K562 (cell line): Measurements from ENCODE around the gene MUC15. TPM values are rescaled to one million over a fixed set of nuclear protein-coding genes. Genes with fewer than 3 reads are reported as not detected.

ENCODE experiments used
- ATAC-seq: fragments of 200-7000 bp; cut with Tn5 transposase; 3 replicates; pipeline ENCODE4 v1.9.1; 2020; ENCODE audit warnings: moderate library complexity
- BruUV-seq: library from RNA; stranded (reverse); fragments of 400-500 nt; replicated peaks from 2 replicates; lab custom pipeline; 2021; lab: Mats Ljungman, UMichigan
- CTCF ChIA-PET: fragments of 300-600 bp; formaldehyde crosslinking; extraction: SDS; loops from one replicate; lab custom pipeline; 2021; ENCODE audit warnings: low intra/inter-chr PET ratio; lab: Yijun Ruan, JAX
- POLR2A ChIA-PET: fragments of 300-600, 350-650 bp; sonication (Branson Sonifier 250); formaldehyde crosslinking; extraction: SDS; loops from one replicate; lab custom pipeline; 2021; ENCODE audit warnings: antibody characterized with exemption, inconsistent platforms; lab: Yijun Ruan, JAX
- DNase-seq, 4 experiments: peaks; one replicate each; pipeline versions ENCODE4 v3.0.0 to v3.0.0-alpha.2; 2011 to 2018; ENCODE audit warnings: low spot score in 3 of 4, mixed read lengths in 3 of 4; ENCODE audit errors: extremely low read depth in 1 of 4
- FAIRE-seq: peaks from 2 replicates; lab custom pipeline; 2011; peaks lifted over from hg19 to GRCh38; lab: Jason Lieb, UNC
- H2AFZ ChIP-seq: 2 replicates; pipeline ENCODE4 v1.6.0; 2011; ENCODE audit warnings: low read depth, low read length, control low read depth, inconsistent platforms
- H3K27ac ChIP-seq: fragments of 200-600 bp; 3 replicates; pipeline ENCODE4 v1.8.0; 2011; ENCODE audit warnings: low read depth, mild to moderate bottlenecking, control low read depth, inconsistent platforms, low read length, moderate library complexity, mixed read lengths; ENCODE audit errors: extremely low read depth
- H3K27me3 ChIP-seq, 2 experiments: fragments of 300-600 bp in 1 of 2; 2 replicates in 1 of 2; 3 replicates in 1 of 2; pipeline versions ENCODE4 v1.6.0 to v1.8.0; 2011; ENCODE audit warnings: inconsistent platforms in 2 of 2, low read length in 2 of 2, mild to moderate bottlenecking in 1 of 2, mixed read lengths in 1 of 2, moderate library complexity in 1 of 2; ENCODE audit not compliant: control insufficient read depth in 2 of 2, insufficient read depth in 2 of 2
- H3K36me3 ChIP-seq: fragments of 300-600 bp; 3 replicates; pipeline ENCODE4 v1.8.0; 2011; ENCODE audit warnings: mild to moderate bottlenecking, low read length, inconsistent platforms; ENCODE audit not compliant: control insufficient read depth, insufficient read depth
- H3K4me1 ChIP-seq, 2 experiments: fragments of 200-600 bp in 1 of 2; replicated peaks in 1 of 2; 2 replicates in 1 of 2; 3 replicates in 1 of 2; pipeline versions ENCODE4 v1.5.1 to v1.8.0; 2011; ENCODE audit warnings: inconsistent platforms in 2 of 2, low read length in 2 of 2, mild to moderate bottlenecking in 1 of 2, mixed read lengths in 1 of 2, moderate library complexity in 1 of 2; ENCODE audit not compliant: control insufficient read depth in 2 of 2, insufficient read depth in 2 of 2
- H3K4me2 ChIP-seq: 2 replicates; pipeline ENCODE4 v1.6.1; 2011; ENCODE audit warnings: low read length, control low read depth, inconsistent platforms, mixed read lengths; ENCODE audit not compliant: insufficient read depth
- H3K4me3 ChIP-seq: fragments of 200-600 bp; sonication (generic), shearing (Covaris generic); 2 replicates; pipeline ENCODE4 v1.5.1; 2016; ENCODE audit warnings: control low read depth, inconsistent platforms
- H3K79me2 ChIP-seq: fragments of 200-600 bp; 3 replicates; pipeline ENCODE4 v1.8.0; 2011; ENCODE audit warnings: low read length, inconsistent platforms; ENCODE audit not compliant: control insufficient read depth, insufficient read depth
- H3K9ac ChIP-seq, 2 experiments: 2 replicates each; pipeline versions ENCODE4 v1.6.0 to v1.6.1; 2011; ENCODE audit warnings: low read depth in 2 of 2, low read length in 2 of 2, control low read depth in 1 of 2, inconsistent platforms in 1 of 2, mild to moderate bottlenecking in 1 of 2, mixed read lengths in 1 of 2; ENCODE audit not compliant: insufficient read depth in 1 of 2
- H3K9me1 ChIP-seq: one replicate; pipeline ENCODE4 v1.6.0; 2011; ENCODE audit warnings: inconsistent platforms, mild to moderate bottlenecking, low read length, moderate library complexity; ENCODE audit not compliant: control insufficient read depth, insufficient read depth
- H3K9me3 ChIP-seq: replicated peaks from 2 replicates; pipeline ENCODE4 v1.5.1; 2011; ENCODE audit warnings: low read depth, low read length, inconsistent platforms; ENCODE audit not compliant: control insufficient read depth, insufficient read depth
- H4K20me1 ChIP-seq: replicated peaks from 2 replicates; pipeline ENCODE4 v1.6.1; 2011; ENCODE audit warnings: low read length, inconsistent platforms, mixed read lengths; ENCODE audit not compliant: control insufficient read depth, insufficient read depth
- CBX2 ChIP-seq: fragments of 200-600 bp; sonication (generic); IDR thresholded peaks from one replicate; pipeline ENCODE4 v1.6.1; 2012; ENCODE audit warnings: mild to moderate bottlenecking, low read length, inconsistent platforms; ENCODE audit not compliant: insufficient read depth, poor library complexity, severe bottlenecking
- KLF13 ChIP-seq: fragments of 450-650 bp; IDR thresholded peaks from 2 replicates; pipeline ENCODE4 v1.6.1; 2016; ENCODE audit warnings: missing genetic modification characterization, low read depth, mild to moderate bottlenecking, missing compliant biosample characterization, moderate library complexity, borderline replicate concordance
- NRF1 ChIP-seq, 2 experiments: fragments of 450-650 bp; IDR thresholded peaks in 1 of 2; conservative IDR thresholded peaks in 1 of 2; 2 replicates each; pipeline ENCODE4 v1.6.1; 2014; ENCODE audit warnings: mild to moderate bottlenecking in 2 of 2
- WGBS: fragments of 100-300 bp; shearing (Covaris generic); methylation state at CpG from one replicate; pipeline ENCODE4 v1.1.6; 2016; ENCODE audit warnings: low coverage, mixed read lengths; ENCODE audit not compliant: insufficient coverage; ENCODE audit errors: missing lambda C conversion rate; 5-methylcytosine and 5-hydroxymethylcytosine counted together
- in situ Hi-C: fragments of 300-500 bp; cut with MboI; formaldehyde crosslinking; loops from 4 replicates; pipeline ENCODE4 v1.15.0; 2018; ENCODE audit warnings: inconsistent platforms, mixed read lengths
- intact Hi-C: fragments of 100-400 bp; cut with micrococcal nuclease; formaldehyde crosslinking; loops from 2 replicates; pipeline ENCODE4 v1.14.2; 2022
- polyA plus RNA-seq, 8 experiments: library from polyadenylated mRNA; depleted of rRNA in 4 of 8; stranded (reverse) in 5 of 8; unstranded in 3 of 8; fragments of >200 nt; fragmentation: Nextera tagmentation in 2 of 8; fragmentation: Illumina TruSeq in 1 of 8; extraction: Ambion mirVana in 2 of 8; extraction: Trizol in 1 of 8; gene quantifications; 2 replicates each; pipeline versions ENCODE4 v1.2.1 to v1.2.3, GENCODE V29; 2011 to 2014; ENCODE audit warnings: inconsistent platforms in 1 of 8, missing spikeins in 1 of 8
- total RNA-seq, 7 experiments: library from RNA; depleted of rRNA in 6 of 7; stranded (reverse); fragments of >200 nt in 6 of 7; fragmentation: Illumina TruSeq in 2 of 7; extraction: Trizol in 2 of 7; gene quantifications; 2 replicates each; pipeline versions ENCODE4 v1.2.1 to v1.2.3, GENCODE V29; 2011 to 2021; ENCODE audit warnings: low replicate concordance in 1 of 7
- TF ChIP-seq, protein P1 (sequence below), 2 experiments: fragments of 200-800 bp in 1 of 2; sonication (Bioruptor generic) in 1 of 2; sonication (generic) in 1 of 2; formaldehyde crosslinking in 1 of 2; IDR thresholded peaks in 1 of 2; conservative IDR thresholded peaks in 1 of 2; 2 replicates each; pipeline versions ENCODE4 v1.5.0 to v1.6.1; 2016 to 2020; ENCODE audit warnings: missing compliant biosample characterization in 1 of 2, missing genetic modification characterization in 1 of 2, missing genetic modification reagents in 1 of 2

MUC15 gene
- total and polyA plus RNA-seq, 9 of the 15 experiments (the other 6 are each of a cell fraction or from before 2014, with no cell fraction given), result 0.36 to 1.4 (median 0.65) TPM; not detected in 1

DNA sequence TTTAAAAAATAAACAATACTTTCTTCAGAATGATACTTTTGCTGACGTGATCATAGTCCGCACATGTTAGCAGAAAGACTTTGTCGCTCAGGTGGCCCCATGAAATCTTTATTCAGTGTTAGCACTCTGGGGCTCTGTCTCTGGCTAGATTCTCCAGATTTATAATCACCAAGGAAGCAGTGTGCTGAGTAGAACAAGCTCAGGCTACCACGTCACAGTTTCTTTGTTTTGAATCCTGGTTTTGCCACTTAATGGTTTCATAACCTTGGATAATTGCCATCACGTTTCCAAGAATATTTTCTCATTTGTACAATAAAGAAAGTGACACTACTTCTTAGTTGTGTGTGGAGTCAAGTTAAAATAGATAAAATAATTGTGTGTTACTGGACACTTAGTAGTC lies 3.9 kb upstream of the MUC15 start:
- intact Hi-C loops (no loop called here), in situ Hi-C loops (no loop called here)
- Histone ChIP-seq H3K9me3 (no peaks in the 10 kb centered on the region), H3K27ac (no peak overlapping the region), H3K4me2 (no peak overlapping the region), H3K4me1 (no peaks in the 10 kb centered on the region), H3K27me3 (no peaks in the 10 kb centered on the region), H3K4me3 (no peak overlapping the region), H3K9me1 (no peaks in the 10 kb centered on the region), H3K36me3 (no peaks in the 10 kb centered on the region), H3K9ac (no peak overlapping the region), H2AFZ (no peak overlapping the region), H3K79me2 (no peaks in the 10 kb centered on the region), H4K20me1 (no peaks in the 10 kb centered on the region)
- no TSS peak for BruUV-seq
- no peak for ATAC-seq
- no peak for FAIRE-seq
- no peak for DNase-seq
- CTCF ChIA-PET, result no interaction called here
- POLR2A ChIA-PET, result no interaction called here
- 0% methylated on average over 5 of the region's 5 CpGs for WGBS
- TF ChIP-seq KLF13 (tag), result no peak
- no peak for TF ChIP-seq NRF1 (conservative IDR thresholded peaks at IDR 0.05 in 1 of 2, IDR thresholded peaks at IDR 0.05 in 1 of 2)
- no peak for TF ChIP-seq CBX2
- TF ChIP-seq, protein P1, sequence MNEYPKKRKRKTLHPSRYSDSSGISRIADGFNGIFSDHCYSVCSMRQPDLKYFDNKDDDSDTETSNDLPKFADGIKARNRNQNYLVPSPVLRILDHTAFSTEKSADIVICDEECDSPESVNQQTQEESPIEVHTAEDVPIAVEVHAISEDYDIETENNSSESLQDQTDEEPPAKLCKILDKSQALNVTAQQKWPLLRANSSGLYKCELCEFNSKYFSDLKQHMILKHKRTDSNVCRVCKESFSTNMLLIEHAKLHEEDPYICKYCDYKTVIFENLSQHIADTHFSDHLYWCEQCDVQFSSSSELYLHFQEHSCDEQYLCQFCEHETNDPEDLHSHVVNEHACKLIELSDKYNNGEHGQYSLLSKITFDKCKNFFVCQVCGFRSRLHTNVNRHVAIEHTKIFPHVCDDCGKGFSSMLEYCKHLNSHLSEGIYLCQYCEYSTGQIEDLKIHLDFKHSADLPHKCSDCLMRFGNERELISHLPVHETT (CRISPR knock-in tag; conservative IDR thresholded peaks at IDR 0.05 in 1 of 2, IDR thresholded peaks at IDR 0.05 in 1 of 2), result no peak
